Hepatocyte (in vitro differentiated cells): ENCODE data around the gene TTLL5. TPM values are rescaled to one million over a fixed set of nuclear protein-coding genes. Genes with fewer than 3 reads are reported as not detected.

Experiments used
- DNase-seq: peaks from one replicate; pipeline ENCODE4 v3.0.0-alpha.2; 2016; ENCODE audit warnings: low spot score
- H2AFZ ChIP-seq: fragments of 200-600 bp; sonication (generic); 2 replicates; pipeline ENCODE4 v1.6.0; 2016; ENCODE audit warnings: antibody characterized with exemption, mild to moderate bottlenecking
- H3K27ac ChIP-seq: fragments of 200-600 bp; sonication (generic); 2 replicates; pipeline ENCODE4 v1.5.1; 2016; ENCODE audit warnings: mild to moderate bottlenecking
- H3K27me3 ChIP-seq: fragments of 200-600 bp; sonication (generic); 2 replicates; pipeline ENCODE4 v1.6.1; 2016
- H3K36me3 ChIP-seq: fragments of 200-600 bp; sonication (generic); replicated peaks from 2 replicates; pipeline ENCODE4 v1.5.1; 2016; ENCODE audit warnings: low read depth; ENCODE audit not compliant: insufficient read depth
- H3K4me1 ChIP-seq: fragments of 200-600 bp; sonication (generic); 2 replicates; pipeline ENCODE4 v1.5.1; 2016; ENCODE audit warnings: mild to moderate bottlenecking, moderate library complexity; ENCODE audit not compliant: insufficient read depth
- H3K4me2 ChIP-seq: fragments of 200-600 bp; sonication (generic); 2 replicates; pipeline ENCODE4 v1.6.0; 2016
- H3K4me3 ChIP-seq: fragments of 200-600 bp; sonication (generic); 2 replicates; pipeline ENCODE4 v1.5.1; 2016; ENCODE audit warnings: mild to moderate bottlenecking
- H3K79me2 ChIP-seq: fragments of 200-600 bp; sonication (generic); 2 replicates; pipeline ENCODE4 v1.6.0; 2017; ENCODE audit warnings: mild to moderate bottlenecking
- H3K9me2 ChIP-seq: fragments of 200-600 bp; sonication (generic); replicated peaks from 2 replicates; pipeline ENCODE4 v1.6.0; 2017; ENCODE audit warnings: mild to moderate bottlenecking; ENCODE audit not compliant: insufficient read depth
- H3K9me3 ChIP-seq: fragments of 200-600 bp; sonication (generic); 2 replicates; pipeline ENCODE4 v1.5.1; 2016; ENCODE audit warnings: low read depth, mild to moderate bottlenecking
- H4K20me1 ChIP-seq: fragments of 200-600 bp; sonication (generic); 2 replicates; pipeline ENCODE4 v1.6.0; 2016; ENCODE audit warnings: mild to moderate bottlenecking; ENCODE audit not compliant: insufficient read depth, poor library complexity, severe bottlenecking
- CTCF ChIP-seq: fragments of 200-600 bp; sonication (generic); IDR thresholded peaks from 2 replicates; pipeline ENCODE4 v1.5.1; 2016; ENCODE audit warnings: antibody characterized with exemption, mild to moderate bottlenecking; ENCODE audit not compliant: poor library complexity
- EZH2 ChIP-seq: fragments of 200-600 bp; sonication (generic); IDR thresholded peaks from 2 replicates; pipeline ENCODE4 v1.6.1; 2016; ENCODE audit warnings: antibody characterized with exemption, mild to moderate bottlenecking, borderline replicate concordance
- EZH2phosphoT487 ChIP-seq: fragments of 200-600 bp; sonication (generic); IDR thresholded peaks from one replicate; pipeline ENCODE4 v1.6.1; 2018; ENCODE audit warnings: antibody characterized with exemption, mild to moderate bottlenecking, low read depth, moderate library complexity; ENCODE audit not compliant: unreplicated experiment, severe bottlenecking
- WGBS: methylation state at CpG from one replicate; pipeline ENCODE4 v1.1.6; 2016; ENCODE audit warnings: low lambda C conversion rate; ENCODE audit errors: missing lambda C conversion rate; 5-methylcytosine and 5-hydroxymethylcytosine counted together
- polyA plus RNA-seq: library from polyadenylated mRNA; unstranded; fragments of >200 nt; fragmentation: Nextera tagmentation; extraction: Ambion mirVana; gene quantifications from 2 replicates; pipeline ENCODE4 v1.2.1, GENCODE V29; 2016
- total RNA-seq: library from RNA; depleted of rRNA; stranded (reverse); fragments of >200 nt; gene quantifications from 2 replicates; pipeline ENCODE4 v1.2.3, GENCODE V29; 2014

Gene TTLL5
- total and polyA plus RNA-seq, 2 experiments from 2014 or later, result 8.9 to 11.1 TPM

- H3K4me1 ChIP-seq, result no peaks in the 10 kb centered on the region
- H3K9me2 ChIP-seq, result no peaks in the 10 kb centered on the region
- 67% methylated on average over 5 of the region's 5 CpGs for WGBS
- H3K27ac ChIP-seq, result no peak overlapping the region
- H3K4me2 ChIP-seq, result no peak overlapping the region
- peak; percentile 27 for DNase-seq
- H3K27me3 ChIP-seq, result no peaks in the 10 kb centered on the region
- no peaks in the 10 kb centered on the region for H3K9me3 ChIP-seq
- no peaks in the 10 kb centered on the region for H3K36me3 ChIP-seq
- no peak for TF ChIP-seq EZH2
- no peak for TF ChIP-seq CTCF
- TF ChIP-seq EZH2phosphoT487, result no peak
- no peaks in the 10 kb centered on the region for H4K20me1 ChIP-seq
- no peaks in the 10 kb centered on the region for H3K79me2 ChIP-seq
- H2AFZ ChIP-seq, result no peak overlapping the region
- H3K4me3 ChIP-seq, result no peak overlapping the region
These were observed 29.6 kb upstream of the TTLL5 start for GRCh38 chr14:75631453-75631831.

GRCh38 chr14:75634848-75635247 lies 26.2 kb upstream of the TTLL5 start:
- no peaks in the 10 kb centered on the region for H3K27me3 ChIP-seq
- WGBS, result 83% methylated on average over 5 of the region's 5 CpGs
- H3K9me3 ChIP-seq, result no peaks in the 10 kb centered on the region
- no peaks in the 10 kb centered on the region for H3K36me3 ChIP-seq
- TF ChIP-seq CTCF (no peak), EZH2 (no peak), EZH2phosphoT487 (no peak)
- no peak overlapping the region for H2AFZ ChIP-seq
- no peak overlapping the region for H3K4me3 ChIP-seq
- no peaks in the 10 kb centered on the region for H3K4me1 ChIP-seq
- H3K27ac ChIP-seq, result no peak overlapping the region
- no peaks in the 10 kb centered on the region for H3K9me2 ChIP-seq
- H3K4me2 ChIP-seq, result no peak overlapping the region
- no peak for DNase-seq
- H3K79me2 ChIP-seq, result no peaks in the 10 kb centered on the region
- H4K20me1 ChIP-seq, result no peaks in the 10 kb centered on the region

GRCh38 chr14:75636100-75636692 lies 24.9 kb upstream of the TTLL5 start:
- H3K79me2 ChIP-seq, result no peaks in the 10 kb centered on the region
- no peak overlapping the region for H3K4me2 ChIP-seq
- no peaks in the 10 kb centered on the region for H3K9me2 ChIP-seq
- no peak overlapping the region for H3K4me3 ChIP-seq
- H4K20me1 ChIP-seq, result no peaks in the 10 kb centered on the region
- H3K9me3 ChIP-seq, result no peaks in the 10 kb centered on the region
- no peak overlapping the region for H2AFZ ChIP-seq
- H3K27ac ChIP-seq, result no peak overlapping the region
- TF ChIP-seq CTCF (no peak), EZH2phosphoT487 (no peak), EZH2 (no peak)
- no peak for DNase-seq
- no peaks in the 10 kb centered on the region for H3K4me1 ChIP-seq
- H3K27me3 ChIP-seq, result no peaks in the 10 kb centered on the region
- 81% methylated on average over 13 of the region's 13 CpGs for WGBS
- no peaks in the 10 kb centered on the region for H3K36me3 ChIP-seq
